Glomerular visceral epithelial cell (primary cell): ENCODE data around the gene STAB1.
A peak's percentile ranks its signal among the peaks of the same experiment; 100 is the strongest.

ENCODE experiments used
- DNase-seq: peaks from one replicate; pipeline ENCODE4 v3.0.0-alpha.2; 2016; ENCODE audit errors: extremely low spot score

STAB1 gene

GRCh38 chr3:52494886-52495495 is at the start of gene STAB1:
Gene STAB1 (plus strand): TSS chr3:52495338. CDS start chr3:52495414, 76 bp downstream.
- no peak for DNase-seq

- no peak for DNase-seq
These were observed 49.1 kb upstream of the STAB1 start for GRCh38 chr3:52446042-52446441.

- DNase-seq = peak; percentile 53
These were observed 48.3 kb upstream of the STAB1 start for GRCh38 chr3:52446631-52447511.

- DNase-seq = no peak
These were observed 47.4 kb upstream of the STAB1 start for GRCh38 chr3:52447512-52448355.

GRCh38 chr3:52450489-52451236 is 44.5 kb upstream of the STAB1 start:
- no peak for DNase-seq

- DNase-seq = no peak
These were observed 43.7 kb upstream of the STAB1 start for GRCh38 chr3:52451237-52452083.

GRCh38 chr3:52452126-52452525 is 43.0 kb upstream of the STAB1 start:
- DNase-seq = no peak

- no peak for DNase-seq
These were observed 42.4 kb upstream of the STAB1 start for GRCh38 chr3:52452570-52453221.

- DNase-seq = no peak
These were observed 41.5 kb upstream of the STAB1 start, which contains the start of gene TNNC1 for GRCh38 chr3:52453496-52454249. Gene TNNC1 (minus strand): TSS chr3:52454041. CDS start chr3:52454015, 26 bp downstream.

- no peak for DNase-seq
These were observed 40.7 kb upstream of the STAB1 start for GRCh38 chr3:52454250-52454937.

- DNase-seq = no peak
These were observed 40.2 kb upstream of the STAB1 start for GRCh38 chr3:52454938-52455282.

- peak; percentile 88 for DNase-seq
These were observed 39.6 kb upstream of the STAB1 start, which contains the start of gene NISCH for GRCh38 chr3:52455283-52456168. Gene NISCH (plus strand): TSS chr3:52455604. CDS start chr3:52455642, 38 bp downstream.

- DNase-seq = peak; percentile 20
These were observed 38.9 kb upstream of the STAB1 start for GRCh38 chr3:52456169-52456799.

- DNase-seq = no peak
These were observed 38.3 kb upstream of the STAB1 start for GRCh38 chr3:52456800-52457183.

- DNase-seq = no peak
These were observed 36.9 kb upstream of the STAB1 start for GRCh38 chr3:52458031-52458760.

- no peak for DNase-seq
These were observed 36.2 kb upstream of the STAB1 start for GRCh38 chr3:52458770-52459545.
